Stimulated activated CD4-positive, alpha-beta T cell treated with anti-CD3 and anti-CD28 coated beads, Interleukin-12 subunit alpha, Interleukin-12 subunit beta, amount 100 ng/mL, for 4 hours (primary cell): Measurements from ENCODE around the gene SMAD4.
A peak's percentile ranks its signal among the peaks of the same experiment; 100 is the strongest.
"Not testable (repeated sequence)": the region's sequence is repeated elsewhere in the genome, so short reads cannot be mapped to it uniquely, and the experiment has no call there.

ENCODE experiments used
- DNase-seq: peaks from one replicate; pipeline ENCODE4 v3.0.0-alpha.2; 2020

Gene SMAD4

DNA sequence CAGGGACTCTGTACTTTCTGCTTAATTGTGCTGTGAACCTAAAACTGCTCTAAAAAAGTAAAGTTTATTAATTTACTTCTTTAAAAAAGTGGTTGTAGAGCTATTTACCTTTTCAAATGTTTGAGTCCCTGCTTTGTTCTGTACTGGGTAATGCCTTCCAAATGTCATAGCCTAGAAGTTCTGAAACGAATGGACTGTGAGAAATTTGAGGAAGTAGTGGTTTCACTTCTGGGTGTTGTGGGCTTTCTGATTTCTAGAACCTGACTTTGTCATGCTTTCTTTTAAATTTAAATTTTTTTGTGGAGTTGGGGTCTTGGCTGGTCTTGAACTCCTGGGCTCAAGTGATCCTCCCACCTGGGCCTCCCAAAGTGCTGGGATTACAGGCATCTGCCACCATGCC, 44.6 kb downstream of the SMAD4 start:
- DNase-seq, result no peak

DNA sequence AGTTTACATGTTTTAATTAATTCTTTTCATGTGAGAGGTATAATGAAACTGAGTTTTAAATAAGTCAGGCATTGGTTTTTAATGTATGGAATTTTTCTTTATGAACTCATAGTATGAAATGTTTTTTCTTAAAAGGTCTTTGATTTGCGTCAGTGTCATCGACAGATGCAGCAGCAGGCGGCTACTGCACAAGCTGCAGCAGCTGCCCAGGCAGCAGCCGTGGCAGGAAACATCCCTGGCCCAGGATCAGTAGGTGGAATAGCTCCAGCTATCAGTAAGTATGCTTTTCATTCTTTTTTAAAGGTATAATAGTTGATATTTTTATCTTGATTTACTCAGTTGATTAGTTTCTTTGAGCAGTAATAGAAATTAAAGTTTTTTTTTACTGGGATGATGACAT, 46.5 kb downstream of the SMAD4 start:
- DNase-seq, result no peak

DNA sequence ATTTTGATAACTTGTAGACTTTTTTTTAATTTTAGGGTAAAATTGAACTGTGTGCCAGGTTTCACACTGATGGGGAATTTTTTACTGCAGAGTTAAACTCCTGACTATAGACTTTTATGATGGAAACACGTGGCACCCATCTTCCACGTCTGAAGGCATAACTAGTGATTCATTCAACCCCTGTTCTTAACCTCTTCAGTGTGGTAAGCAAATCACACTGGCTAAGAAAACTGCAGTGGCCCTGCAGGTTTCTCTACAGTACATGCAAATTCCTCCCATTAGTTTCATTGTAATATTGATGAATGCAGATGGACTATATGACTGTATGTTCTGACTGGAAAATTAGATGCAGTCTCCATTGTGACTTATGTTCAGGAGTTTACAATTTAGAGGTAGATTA, 47.2 kb downstream of the SMAD4 start:
- no peak for DNase-seq

GRCh38 chr18:51078026-51078425, 48.0 kb downstream of the SMAD4 start:
- no peak for DNase-seq

GRCh38 chr18:51082571-51083267, 52.7 kb downstream of the SMAD4 start:
- DNase-seq, result no peak

- no peak for DNase-seq
Measured at GRCh38 chr18:51083398-51083797, 53.4 kb downstream of the SMAD4 start.

DNA sequence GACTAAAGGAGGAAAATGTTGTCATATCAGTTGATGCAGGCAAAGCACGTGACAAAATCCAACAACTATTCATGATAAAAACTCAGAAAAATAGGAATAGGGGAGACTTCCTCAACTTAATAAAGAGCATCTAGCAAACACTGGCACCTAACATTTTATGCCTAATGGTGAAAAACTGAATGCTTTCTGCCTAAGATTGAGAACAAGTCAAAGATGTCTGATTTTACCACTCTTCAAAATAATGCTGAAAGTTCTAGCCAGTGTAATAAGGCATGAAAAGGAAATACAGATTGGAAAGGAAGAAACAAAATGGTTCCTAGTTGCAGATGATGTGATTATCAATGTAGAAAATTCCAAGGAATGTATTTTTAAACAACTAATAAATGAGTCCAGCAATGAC, 58.4 kb downstream of the SMAD4 start:
- no peak for DNase-seq

GRCh38 chr18:51089691-51090090, 59.7 kb downstream of the SMAD4 start:
- DNase-seq, result no peak

DNA sequence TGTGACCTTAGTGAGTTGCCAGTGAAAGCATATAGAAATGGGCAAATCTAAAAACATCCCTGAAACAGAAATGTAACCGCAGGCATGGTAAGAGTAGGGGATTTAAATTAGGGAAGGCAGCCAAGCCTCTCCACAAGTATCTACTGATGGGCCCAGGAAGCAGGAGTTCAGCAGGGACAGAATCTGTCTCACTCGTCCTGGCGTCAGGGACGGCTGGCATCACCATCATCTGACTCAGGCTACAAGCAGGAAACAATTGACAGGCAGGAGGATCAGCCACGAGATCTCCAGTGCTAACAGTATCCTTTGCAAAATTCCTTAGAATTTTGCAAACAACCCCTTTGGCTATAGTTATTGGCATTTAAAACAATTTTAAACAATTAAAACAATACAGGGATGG, 61.3 kb downstream of the SMAD4 start:
- DNase-seq, result no peak

- no peak for DNase-seq
Measured at GRCh38 chr18:51092117-51092516, 62.1 kb downstream of the SMAD4 start.

DNA sequence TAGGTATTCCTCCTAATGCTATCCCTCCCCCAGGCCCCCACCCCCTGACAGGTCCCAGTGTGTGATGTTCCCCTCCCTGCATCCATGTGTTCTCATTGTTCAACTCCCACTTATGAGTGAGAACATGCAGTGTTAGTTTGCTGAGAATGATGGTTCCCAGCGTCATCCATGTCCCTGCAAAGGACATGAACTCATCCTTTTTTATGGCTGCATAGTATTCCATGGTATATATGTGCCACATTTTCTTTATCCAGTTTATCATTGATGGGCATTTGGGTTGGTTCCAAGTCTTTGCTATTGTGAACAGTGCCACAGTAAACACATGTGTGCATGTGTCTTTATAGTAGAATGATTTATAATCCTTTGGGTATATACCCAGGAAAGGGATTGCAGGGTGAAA, 63.0 kb downstream of the SMAD4 start:
- DNase-seq, result not testable (repeated sequence)

GRCh38 chr18:51097021-51097822, 67.2 kb downstream of the SMAD4 start:
- no peak for DNase-seq

DNA sequence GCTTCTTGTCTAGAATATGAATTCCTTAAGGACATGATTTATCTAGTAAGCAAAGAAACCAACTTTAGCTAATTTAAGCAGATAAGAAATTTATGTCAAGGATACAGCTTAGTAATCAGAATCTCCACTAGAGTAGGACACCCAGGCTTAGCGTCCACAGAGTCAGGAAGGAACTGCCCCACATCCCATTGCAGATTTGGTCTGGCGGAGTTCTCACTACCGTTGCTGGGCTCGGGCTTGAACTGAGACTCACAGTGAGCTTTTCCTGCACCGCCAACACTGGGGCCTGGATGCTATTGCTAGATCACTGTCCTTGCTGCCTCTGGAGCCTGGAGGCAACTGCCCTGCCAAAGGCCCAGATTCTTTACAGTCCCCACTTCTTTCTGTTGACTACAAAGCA, 68.1 kb downstream of the SMAD4 start:
- DNase-seq, result no peak

DNA sequence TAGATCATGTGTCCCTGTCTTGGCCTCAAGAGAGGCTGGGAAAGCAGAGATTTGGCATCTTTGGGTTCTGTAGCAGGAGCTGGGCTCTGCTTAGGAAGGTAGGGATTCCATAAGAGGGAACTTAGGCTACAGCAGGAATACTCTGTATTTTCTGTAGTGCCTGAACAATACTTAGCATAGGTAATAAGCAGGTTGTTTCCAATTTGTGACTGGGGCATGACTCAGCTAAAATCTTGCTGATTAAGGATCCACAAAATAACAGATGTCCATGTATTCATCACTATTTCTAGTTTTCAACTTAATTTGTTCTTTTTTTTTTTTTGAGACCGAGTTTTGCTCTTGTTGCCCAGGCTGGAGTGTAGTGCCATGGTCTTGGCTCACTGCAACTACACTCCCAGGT, 68.5 kb downstream of the SMAD4 start:
- DNase-seq, result no peak

DNA sequence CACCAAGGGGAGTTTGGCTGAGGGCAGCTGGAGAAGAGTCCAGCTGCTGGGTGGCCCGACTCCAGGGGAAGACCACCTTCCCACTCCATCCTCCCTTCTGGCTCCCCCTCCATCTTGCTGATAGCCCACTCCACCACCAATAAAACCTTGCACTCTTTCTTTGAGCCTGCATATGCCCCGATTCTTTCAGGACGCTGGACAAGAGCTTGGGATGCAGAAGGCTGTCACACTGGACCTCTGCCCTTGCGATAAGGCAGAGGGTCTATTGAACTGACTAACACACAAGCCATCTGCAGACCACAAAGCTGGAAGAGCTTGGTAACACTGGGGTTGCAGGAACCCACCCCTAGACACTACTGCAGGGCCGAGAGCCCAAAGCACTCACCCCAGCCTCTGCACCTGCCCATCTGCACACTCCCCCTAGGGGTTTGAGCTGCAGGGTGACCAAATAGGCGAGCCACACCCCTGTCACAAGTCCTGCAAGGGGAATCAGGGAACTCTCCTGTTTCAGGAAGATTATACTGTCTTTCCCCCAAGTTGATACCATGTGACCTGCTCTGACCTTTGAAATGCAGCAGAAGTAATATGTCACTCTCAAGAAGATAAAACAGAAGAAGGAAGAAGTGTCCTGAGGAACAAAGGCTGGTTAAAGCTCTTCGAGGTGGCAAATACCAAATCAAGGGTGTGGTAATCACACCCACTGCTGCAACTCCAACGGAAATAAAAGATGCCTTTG, 70.5 kb downstream of the SMAD4 start:
- DNase-seq, result no peak

DNA sequence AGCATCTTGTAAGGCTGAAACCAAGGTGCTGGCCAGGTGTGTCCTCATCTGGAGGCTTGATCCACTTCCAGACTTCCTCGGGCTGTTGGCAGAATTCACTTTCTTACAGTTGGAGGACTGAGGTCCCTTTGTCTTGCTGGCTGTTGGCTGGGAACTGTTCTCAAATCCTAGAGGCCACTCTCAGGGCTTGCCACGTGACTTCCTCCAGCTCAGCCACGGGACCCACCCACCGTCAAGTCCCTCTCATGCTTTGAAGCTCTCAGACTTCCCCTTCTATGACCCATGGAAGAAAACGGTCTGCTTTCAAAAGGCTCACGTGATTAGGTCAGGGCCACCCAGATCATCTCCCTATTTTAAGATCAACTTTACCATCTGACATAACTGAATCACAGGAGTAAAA, 77.1 kb downstream of the SMAD4 start:
- no peak for DNase-seq

- no peak for DNase-seq
Measured at GRCh38 chr18:51107598-51108305, 77.7 kb downstream of the SMAD4 start.

DNA sequence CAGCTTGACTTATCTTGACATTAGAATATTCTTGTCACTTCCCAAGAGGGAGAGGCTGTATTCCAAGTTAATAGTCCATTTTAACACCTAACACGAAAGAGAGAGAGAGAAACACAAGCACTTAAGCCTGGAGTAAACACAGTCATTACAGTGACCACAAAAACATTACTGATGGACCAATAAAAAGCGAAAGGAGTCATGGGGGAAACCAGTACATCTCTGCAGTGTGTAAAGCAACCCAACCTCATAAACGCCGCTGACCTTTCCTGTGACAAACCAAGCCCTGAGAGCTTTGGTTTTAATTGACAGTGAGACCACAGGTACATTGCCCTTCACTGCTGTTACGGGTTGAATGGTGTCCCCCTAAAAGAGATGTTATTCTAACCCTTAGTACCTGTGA, 78.3 kb downstream of the SMAD4 start:
- DNase-seq, result no peak

- peak; percentile 78 for DNase-seq
Measured at GRCh38 chr18:51110073-51110797, 80.2 kb downstream of the SMAD4 start.

- DNase-seq, result not testable (repeated sequence)
Measured at GRCh38 chr18:51111633-51112355, 81.8 kb downstream of the SMAD4 start.

DNA sequence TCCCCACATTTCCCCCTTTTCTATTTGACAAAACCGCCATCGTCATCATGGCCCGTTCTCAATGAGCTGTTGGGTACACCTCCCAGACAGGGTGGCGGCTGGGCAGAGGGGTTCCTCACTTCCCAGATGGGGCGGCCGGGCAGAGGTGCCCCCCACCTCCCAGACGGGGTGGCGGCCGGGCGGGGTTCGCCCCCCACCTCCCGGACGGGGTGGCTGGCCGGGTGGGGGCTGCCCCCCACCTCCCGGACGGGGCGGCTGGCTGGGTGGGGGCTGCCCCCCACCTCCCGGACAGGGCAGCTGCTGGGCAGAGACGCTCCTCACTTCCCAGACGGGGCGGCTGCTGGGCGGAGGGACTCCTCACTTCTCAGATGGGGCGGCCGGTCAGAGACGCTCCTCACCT, 87.0 kb downstream of the SMAD4 start:
- DNase-seq, result not testable (repeated sequence)

- DNase-seq, result not testable (repeated sequence)
Measured at GRCh38 chr18:51119561-51119960, 89.5 kb downstream of the SMAD4 start.
